Measurements from ENCODE around the gene ISG15. TPM values are rescaled to one million over a fixed set of nuclear protein-coding genes. Genes with fewer than 3 reads are reported as not detected.

Gene ISG15
- total and polyA plus RNA-seq, 2 of the 13 experiments (the other 11 are each of a cell fraction or from before 2014, with no cell fraction given) = 42.1 to 54.9 TPM

DNA sequence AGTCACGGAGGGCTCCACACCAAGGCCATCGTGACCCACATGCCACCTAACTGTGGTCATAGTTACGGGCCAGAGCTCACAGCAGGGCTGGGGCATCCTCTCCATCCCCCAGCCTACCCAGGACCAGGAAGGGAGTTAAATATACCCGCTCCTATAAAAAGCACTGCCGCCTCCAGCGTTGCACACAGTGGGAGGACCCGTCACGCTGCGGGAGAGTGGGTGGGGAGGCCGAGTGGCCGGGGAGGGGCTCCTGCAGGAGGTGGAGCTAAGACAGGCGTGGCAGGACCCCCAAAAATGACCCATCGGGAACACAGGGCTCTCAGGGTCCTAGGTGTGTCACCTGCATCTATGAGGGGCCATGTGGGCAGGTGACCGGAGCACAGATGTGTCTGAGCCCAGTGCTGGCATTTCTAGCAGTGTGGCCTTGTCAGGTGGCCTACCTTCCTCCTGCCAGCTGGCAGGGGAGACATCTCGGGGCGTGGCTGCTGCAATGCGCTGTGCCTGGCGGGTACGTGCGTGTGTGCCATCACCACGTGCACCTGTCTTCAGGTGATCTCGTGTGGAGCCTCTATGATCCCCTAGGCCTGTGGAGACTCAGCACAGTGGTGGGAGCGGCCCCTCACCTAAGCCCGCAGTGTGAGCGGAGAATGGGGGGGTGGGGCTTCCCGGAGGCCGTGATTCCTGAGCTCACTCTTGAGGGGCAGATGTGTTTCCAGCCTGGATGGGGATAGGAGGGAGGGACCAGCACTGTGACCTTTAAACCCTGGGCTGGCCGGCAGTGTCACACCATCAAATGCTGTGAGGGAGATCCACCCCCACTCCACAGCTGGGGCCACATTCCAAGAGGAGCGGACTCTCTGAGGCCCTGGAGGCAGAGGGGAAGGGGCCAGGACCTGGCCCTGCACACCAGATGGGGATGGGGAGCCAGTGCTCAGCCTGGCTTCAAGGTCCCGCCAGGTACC lies 24.4 kb downstream of the ISG15 start (continued):
- TF ChIP-seq, protein P1, sequence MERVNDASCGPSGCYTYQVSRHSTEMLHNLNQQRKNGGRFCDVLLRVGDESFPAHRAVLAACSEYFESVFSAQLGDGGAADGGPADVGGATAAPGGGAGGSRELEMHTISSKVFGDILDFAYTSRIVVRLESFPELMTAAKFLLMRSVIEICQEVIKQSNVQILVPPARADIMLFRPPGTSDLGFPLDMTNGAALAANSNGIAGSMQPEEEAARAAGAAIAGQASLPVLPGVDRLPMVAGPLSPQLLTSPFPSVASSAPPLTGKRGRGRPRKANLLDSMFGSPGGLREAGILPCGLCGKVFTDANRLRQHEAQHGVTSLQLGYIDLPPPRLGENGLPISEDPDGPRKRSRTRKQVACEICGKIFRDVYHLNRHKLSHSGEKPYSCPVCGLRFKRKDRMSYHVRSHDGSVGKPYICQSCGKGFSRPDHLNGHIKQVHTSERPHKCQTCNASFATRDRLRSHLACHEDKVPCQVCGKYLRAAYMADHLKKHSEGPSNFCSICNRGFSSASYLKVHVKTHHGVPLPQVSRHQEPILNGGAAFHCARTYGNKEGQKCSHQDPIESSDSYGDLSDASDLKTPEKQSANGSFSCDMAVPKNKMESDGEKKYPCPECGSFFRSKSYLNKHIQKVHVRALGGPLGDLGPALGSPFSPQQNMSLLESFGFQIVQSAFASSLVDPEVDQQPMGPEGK (CRISPR knock-in tag; IDR thresholded peaks at IDR 0.05) = peak; percentile 87
- no peak for TF ChIP-seq PTBP1 (IDR thresholded peaks at IDR 0.05; ENCODE audit: low read depth, low read length, poor library complexity, severe bottlenecking)
- TF ChIP-seq, protein P2, sequence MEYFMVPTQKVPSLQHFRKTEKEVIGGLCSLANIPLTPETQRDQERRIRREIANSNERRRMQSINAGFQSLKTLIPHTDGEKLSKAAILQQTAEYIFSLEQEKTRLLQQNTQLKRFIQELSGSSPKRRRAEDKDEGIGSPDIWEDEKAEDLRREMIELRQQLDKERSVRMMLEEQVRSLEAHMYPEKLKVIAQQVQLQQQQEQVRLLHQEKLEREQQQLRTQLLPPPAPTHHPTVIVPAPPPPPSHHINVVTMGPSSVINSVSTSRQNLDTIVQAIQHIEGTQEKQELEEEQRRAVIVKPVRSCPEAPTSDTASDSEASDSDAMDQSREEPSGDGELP (IDR thresholded peaks at IDR 0.05; ENCODE audit: borderline replicate concordance, low read depth) = peak; percentile 91; the same call in 1 of the 2 replicates
- TF ChIP-seq MAZ (IDR thresholded peaks at IDR 0.05; ENCODE audit: borderline replicate concordance, low read depth, low read length) = peak; percentile 29; the same call in 1 of the 2 replicates
- TF ChIP-seq MAZ (CRISPR knock-in tag; IDR thresholded peaks at IDR 0.05; ENCODE audit: low read depth) = peak; percentile 39; the same call in 1 of the 2 replicates
- peak; percentile 72; the same call in 1 of the 2 replicates for TF ChIP-seq TARDBP (CRISPR knock-in tag; IDR thresholded peaks at IDR 0.05)
- no peak for TF ChIP-seq HHEX (CRISPR knock-in tag; IDR thresholded peaks at IDR 0.05)
- TF ChIP-seq MEF2D (CRISPR knock-in tag; IDR thresholded peaks at IDR 0.05) = no peak
- TF ChIP-seq, protein P3, sequence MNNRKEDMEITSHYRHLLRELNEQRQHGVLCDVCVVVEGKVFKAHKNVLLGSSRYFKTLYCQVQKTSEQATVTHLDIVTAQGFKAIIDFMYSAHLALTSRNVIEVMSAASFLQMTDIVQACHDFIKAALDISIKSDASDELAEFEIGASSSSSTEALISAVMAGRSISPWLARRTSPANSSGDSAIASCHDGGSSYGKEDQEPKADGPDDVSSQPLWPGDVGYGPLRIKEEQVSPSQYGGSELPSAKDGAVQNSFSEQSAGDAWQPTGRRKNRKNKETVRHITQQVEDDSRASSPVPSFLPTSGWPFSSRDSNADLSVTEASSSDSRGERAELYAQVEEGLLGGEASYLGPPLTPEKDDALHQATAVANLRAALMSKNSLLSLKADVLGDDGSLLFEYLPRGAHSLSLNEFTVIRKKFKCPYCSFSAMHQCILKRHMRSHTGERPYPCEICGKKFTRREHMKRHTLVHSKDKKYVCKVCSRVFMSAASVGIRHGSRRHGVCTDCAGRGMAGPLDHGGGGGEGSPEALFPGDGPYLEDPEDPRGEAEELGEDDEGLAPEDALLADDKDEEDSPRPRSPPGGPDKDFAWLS (CRISPR knock-in tag; IDR thresholded peaks at IDR 0.05; ENCODE audit: borderline replicate concordance) = no peak
- TF ChIP-seq ZNF777 (CRISPR knock-in tag; IDR thresholded peaks at IDR 0.05) = no peak
- TF ChIP-seq SP5 (CRISPR knock-in tag; IDR thresholded peaks at IDR 0.05; ENCODE audit: borderline replicate concordance, low read depth) = peak; percentile 94
- TF ChIP-seq, protein P4, sequence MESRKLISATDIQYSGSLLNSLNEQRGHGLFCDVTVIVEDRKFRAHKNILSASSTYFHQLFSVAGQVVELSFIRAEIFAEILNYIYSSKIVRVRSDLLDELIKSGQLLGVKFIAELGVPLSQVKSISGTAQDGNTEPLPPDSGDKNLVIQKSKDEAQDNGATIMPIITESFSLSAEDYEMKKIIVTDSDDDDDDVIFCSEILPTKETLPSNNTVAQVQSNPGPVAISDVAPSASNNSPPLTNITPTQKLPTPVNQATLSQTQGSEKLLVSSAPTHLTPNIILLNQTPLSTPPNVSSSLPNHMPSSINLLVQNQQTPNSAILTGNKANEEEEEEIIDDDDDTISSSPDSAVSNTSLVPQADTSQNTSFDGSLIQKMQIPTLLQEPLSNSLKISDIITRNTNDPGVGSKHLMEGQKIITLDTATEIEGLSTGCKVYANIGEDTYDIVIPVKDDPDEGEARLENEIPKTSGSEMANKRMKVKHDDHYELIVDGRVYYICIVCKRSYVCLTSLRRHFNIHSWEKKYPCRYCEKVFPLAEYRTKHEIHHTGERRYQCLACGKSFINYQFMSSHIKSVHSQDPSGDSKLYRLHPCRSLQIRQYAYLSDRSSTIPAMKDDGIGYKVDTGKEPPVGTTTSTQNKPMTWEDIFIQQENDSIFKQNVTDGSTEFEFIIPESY (CRISPR knock-in tag; IDR thresholded peaks at IDR 0.05) = peak; percentile 94
- TF ChIP-seq, protein P5, sequence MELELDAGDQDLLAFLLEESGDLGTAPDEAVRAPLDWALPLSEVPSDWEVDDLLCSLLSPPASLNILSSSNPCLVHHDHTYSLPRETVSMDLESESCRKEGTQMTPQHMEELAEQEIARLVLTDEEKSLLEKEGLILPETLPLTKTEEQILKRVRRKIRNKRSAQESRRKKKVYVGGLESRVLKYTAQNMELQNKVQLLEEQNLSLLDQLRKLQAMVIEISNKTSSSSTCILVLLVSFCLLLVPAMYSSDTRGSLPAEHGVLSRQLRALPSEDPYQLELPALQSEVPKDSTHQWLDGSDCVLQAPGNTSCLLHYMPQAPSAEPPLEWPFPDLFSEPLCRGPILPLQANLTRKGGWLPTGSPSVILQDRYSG (CRISPR knock-in tag; IDR thresholded peaks at IDR 0.05) = no peak
- 0 out of 2 replicates have a peak, but pooled peaks have one; percentile 43 for TF ChIP-seq ZSCAN25 (CRISPR knock-in tag; IDR thresholded peaks at IDR 0.05)
- TF ChIP-seq ZNF773 (CRISPR knock-in tag; IDR thresholded peaks at IDR 0.05; ENCODE audit: borderline replicate concordance) = no peak
- TF ChIP-seq SAFB2 (CRISPR knock-in tag; IDR thresholded peaks at IDR 0.05; ENCODE audit: borderline replicate concordance, low read depth) = no peak
- peak; percentile 74; the same call in 1 of the 2 replicates for TF ChIP-seq BORCS8-MEF2B (CRISPR knock-in tag; IDR thresholded peaks at IDR 0.05)
- TF ChIP-seq DMAP1 (CRISPR knock-in tag; IDR thresholded peaks at IDR 0.05) = no peak
- TF ChIP-seq, protein P6, sequence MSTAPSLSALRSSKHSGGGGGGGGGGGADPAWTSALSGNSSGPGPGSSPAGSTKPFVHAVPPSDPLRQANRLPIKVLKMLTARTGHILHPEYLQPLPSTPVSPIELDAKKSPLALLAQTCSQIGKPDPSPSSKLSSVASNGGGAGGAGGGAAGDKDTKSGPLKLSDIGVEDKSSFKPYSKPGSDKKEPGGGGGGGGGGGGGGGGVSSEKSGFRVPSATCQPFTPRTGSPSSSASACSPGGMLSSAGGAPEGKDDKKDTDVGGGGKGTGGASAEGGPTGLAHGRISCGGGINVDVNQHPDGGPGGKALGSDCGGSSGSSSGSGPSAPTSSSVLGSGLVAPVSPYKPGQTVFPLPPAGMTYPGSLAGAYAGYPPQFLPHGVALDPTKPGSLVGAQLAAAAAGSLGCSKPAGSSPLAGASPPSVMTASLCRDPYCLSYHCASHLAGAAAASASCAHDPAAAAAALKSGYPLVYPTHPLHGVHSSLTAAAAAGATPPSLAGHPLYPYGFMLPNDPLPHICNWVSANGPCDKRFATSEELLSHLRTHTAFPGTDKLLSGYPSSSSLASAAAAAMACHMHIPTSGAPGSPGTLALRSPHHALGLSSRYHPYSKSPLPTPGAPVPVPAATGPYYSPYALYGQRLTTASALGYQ (CRISPR knock-in tag; IDR thresholded peaks at IDR 0.05) = no peak

Measured in HepG2 (cell line).